ENCODE data around the gene EID3. TPM values are rescaled to one million over a fixed set of nuclear protein-coding genes. Genes with fewer than 3 reads are reported as not detected.

The EID3 gene
- total RNA-seq, 1 experiment from 2014 or later = 2.7 TPM

Other genes with a start within 250 kb of the EID3 start
- gene HCFC2, start 239.2 kb upstream of the EID3 start, total RNA-seq (2014; rRNA removed; shearing (Covaris generic); ENCODE audit: low replicate concordance) = 9.6 and 17.2 TPM in 2 replicates
- gene NFYB, start 165.5 kb upstream of the EID3 start, total RNA-seq (2014; rRNA removed; shearing (Covaris generic); ENCODE audit: low replicate concordance) = 15.5 and 27.0 TPM in 2 replicates
- 54.6 and 69.4 TPM in 2 replicates for gene TXNRD1, start 88.0 kb upstream of the EID3 start, total RNA-seq (2014; rRNA removed; shearing (Covaris generic); ENCODE audit: low replicate concordance)
- gene CHST11, start 153.2 kb downstream of the EID3 start, total RNA-seq (2014; rRNA removed; shearing (Covaris generic); ENCODE audit: low replicate concordance) = not detected in 2 replicates